K562 (cell line): ENCODE measurements around the gene RAD51D. TPM values are rescaled to one million over a fixed set of nuclear protein-coding genes. Genes with fewer than 3 reads are reported as not detected.

Experiments used
- CEBPB ChIP-seq: fragments of 450-650 bp; IDR thresholded peaks from 2 replicates; pipeline ENCODE4 v1.6.1; 2016; ENCODE audit warnings: missing genetic modification characterization, missing compliant biosample characterization
- EP300 ChIP-seq: IDR thresholded peaks from 2 replicates; pipeline ENCODE4 v1.6.1; 2012; ENCODE audit warnings: low read length, improper control_type of control experiment
- FUS ChIP-seq: fragments of 200-400 bp; formaldehyde crosslinking; optimal IDR thresholded peaks from 2 replicates; pipeline ENCODE3; 2017; ENCODE audit warnings: low read depth, low read length
- HNRNPUL1 ChIP-seq: fragments of 200-400 bp; formaldehyde crosslinking; IDR thresholded peaks from 2 replicates; pipeline ENCODE4 v1.6.1; 2017; ENCODE audit warnings: low read length
- IFI16 ChIP-seq: fragments of 250-450 bp; sonication (Bioruptor Pico); IDR thresholded peaks from 2 replicates; pipeline ENCODE4 v2.1.2; 2022; ENCODE audit warnings: mild to moderate bottlenecking, inconsistent platforms
- MAFK ChIP-seq: IDR thresholded peaks from 2 replicates; pipeline ENCODE4 v1.6.1; 2011; ENCODE audit warnings: low read length, improper control_type of control experiment
- MIER1 ChIP-seq: fragments of 450-650 bp; IDR thresholded peaks from 2 replicates; pipeline ENCODE4 v1.6.1; 2016; ENCODE audit warnings: antibody characterized with exemption, mild to moderate bottlenecking, low read depth
- NCOA4 ChIP-seq: fragments of 450-650 bp; IDR thresholded peaks from 2 replicates; pipeline ENCODE4 v1.6.1; 2018; ENCODE audit warnings: mild to moderate bottlenecking; ENCODE audit not compliant: partially characterized antibody
- NEUROD1 ChIP-seq: fragments of 150-350 bp; IDR thresholded peaks from 2 replicates; pipeline ENCODE4 v1.6.1; 2014; ENCODE audit warnings: borderline replicate concordance, low read length, low read depth; ENCODE audit not compliant: partially characterized antibody
- NFYB ChIP-seq: IDR thresholded peaks from 2 replicates; pipeline ENCODE4 v1.6.1; 2011; ENCODE audit warnings: mild to moderate bottlenecking, moderate library complexity; ENCODE audit not compliant: insufficient read length; ENCODE audit errors: extremely low read depth
- NR2C1 ChIP-seq, 2 experiments: fragments of 450-650 bp; IDR thresholded peaks; 2 replicates each; pipeline ENCODE4 v1.6.1; 2017; ENCODE audit warnings: mild to moderate bottlenecking in 2 of 2, antibody characterized with exemption in 1 of 2, inconsistent platforms in 1 of 2, missing compliant biosample characterization in 1 of 2, missing genetic modification characterization in 1 of 2
- POLR2A ChIP-seq: fragments of 450-650 bp; conservative IDR thresholded peaks from 2 replicates; pipeline ENCODE4 v1.6.1; 2016
- POLR3G ChIP-seq: IDR thresholded peaks from 2 replicates; pipeline ENCODE4 v1.6.1; 2011; ENCODE audit not compliant: insufficient read length, insufficient replicate concordance; ENCODE audit errors: extremely low read depth
- RAD21 ChIP-seq, 2 experiments: fragments of 250-450 bp in 1 of 2; fragments of 450-650 bp in 1 of 2; sonication (Bioruptor Pico) in 1 of 2; formaldehyde crosslinking in 1 of 2; IDR thresholded peaks in 1 of 2; conservative IDR thresholded peaks in 1 of 2; 2 replicates each; pipeline versions ENCODE4 v1.4.0 to v1.8.0; 2020 to 2022; ENCODE audit warnings: mild to moderate bottlenecking in 2 of 2, moderate library complexity in 1 of 2
- SMARCA5 ChIP-seq: fragments of 450-650 bp; IDR thresholded peaks from 2 replicates; pipeline ENCODE4 v1.6.1; 2016
- SREBF1 ChIP-seq: fragments of 150-350 bp; IDR thresholded peaks from 2 replicates; pipeline ENCODE4 v1.6.1; 2014; ENCODE audit warnings: antibody characterized with exemption, low read depth, low read length, borderline replicate concordance
- SRSF1 ChIP-seq: fragments of 200-400 bp; formaldehyde crosslinking; IDR thresholded peaks from 2 replicates; pipeline ENCODE4 v1.6.1; 2017; ENCODE audit warnings: mild to moderate bottlenecking, low read depth, low read length, moderate library complexity
- XRCC5 ChIP-seq: fragments of 200-400 bp; formaldehyde crosslinking; IDR thresholded peaks from 2 replicates; pipeline ENCODE4 v1.6.1; 2017; ENCODE audit warnings: low read depth, mild to moderate bottlenecking, low read length
- ZNF445 ChIP-seq: fragments of 250-450 bp; sonication (Bioruptor Pico); IDR thresholded peaks from 2 replicates; pipeline ENCODE4 v1.4.0; 2020; ENCODE audit warnings: low read depth, mild to moderate bottlenecking, moderate library complexity
- ZNF780A ChIP-seq: fragments of 250-450 bp; sonication (Bioruptor Pico); IDR thresholded peaks from 2 replicates; pipeline ENCODE4 v1.5.0; 2021; ENCODE audit warnings: mild to moderate bottlenecking
- polyA plus RNA-seq, 8 experiments: library from polyadenylated mRNA; depleted of rRNA in 4 of 8; stranded (reverse) in 5 of 8; unstranded in 3 of 8; fragments of >200 nt; fragmentation: Nextera tagmentation in 2 of 8; fragmentation: Illumina TruSeq in 1 of 8; extraction: Ambion mirVana in 2 of 8; extraction: Trizol in 1 of 8; gene quantifications; 2 replicates each; pipeline versions ENCODE4 v1.2.1 to v1.2.3, GENCODE V29; 2011 to 2014; ENCODE audit warnings: inconsistent platforms in 1 of 8, missing spikeins in 1 of 8
- total RNA-seq, 7 experiments: library from RNA; depleted of rRNA in 6 of 7; stranded (reverse); fragments of >200 nt in 6 of 7; fragmentation: Illumina TruSeq in 2 of 7; extraction: Trizol in 2 of 7; gene quantifications; 2 replicates each; pipeline versions ENCODE4 v1.2.1 to v1.2.3, GENCODE V29; 2011 to 2021; ENCODE audit warnings: low replicate concordance in 1 of 7
- TF ChIP-seq, protein P1 (sequence below): IDR thresholded peaks from 2 replicates; pipeline ENCODE4 v1.6.1; 2011; ENCODE audit not compliant: insufficient read length; ENCODE audit errors: extremely low read depth
- TF ChIP-seq, protein P2 (sequence below), 2 experiments: fragments of 450-650 bp; IDR thresholded peaks; 2 replicates each; pipeline ENCODE4 v1.6.1; 2016
- TF ChIP-seq, protein P3 (sequence below): sonication (generic); formaldehyde crosslinking; IDR thresholded peaks from 2 replicates; pipeline ENCODE4 v1.8.1; 2023; ENCODE audit warnings: mild to moderate bottlenecking, missing genetic modification reagents
- TF ChIP-seq, protein P4 (sequence below): sonication (generic); formaldehyde crosslinking; IDR thresholded peaks from 2 replicates; pipeline ENCODE4 v1.8.0; 2022; ENCODE audit warnings: mild to moderate bottlenecking, low read depth, missing genetic modification reagents

The RAD51D gene
- total and polyA plus RNA-seq, 9 of the 15 experiments (the other 6 are each of a cell fraction or from before 2014, with no cell fraction given) = 2.2 to 16.9 (median 8.7) TPM

DNA sequence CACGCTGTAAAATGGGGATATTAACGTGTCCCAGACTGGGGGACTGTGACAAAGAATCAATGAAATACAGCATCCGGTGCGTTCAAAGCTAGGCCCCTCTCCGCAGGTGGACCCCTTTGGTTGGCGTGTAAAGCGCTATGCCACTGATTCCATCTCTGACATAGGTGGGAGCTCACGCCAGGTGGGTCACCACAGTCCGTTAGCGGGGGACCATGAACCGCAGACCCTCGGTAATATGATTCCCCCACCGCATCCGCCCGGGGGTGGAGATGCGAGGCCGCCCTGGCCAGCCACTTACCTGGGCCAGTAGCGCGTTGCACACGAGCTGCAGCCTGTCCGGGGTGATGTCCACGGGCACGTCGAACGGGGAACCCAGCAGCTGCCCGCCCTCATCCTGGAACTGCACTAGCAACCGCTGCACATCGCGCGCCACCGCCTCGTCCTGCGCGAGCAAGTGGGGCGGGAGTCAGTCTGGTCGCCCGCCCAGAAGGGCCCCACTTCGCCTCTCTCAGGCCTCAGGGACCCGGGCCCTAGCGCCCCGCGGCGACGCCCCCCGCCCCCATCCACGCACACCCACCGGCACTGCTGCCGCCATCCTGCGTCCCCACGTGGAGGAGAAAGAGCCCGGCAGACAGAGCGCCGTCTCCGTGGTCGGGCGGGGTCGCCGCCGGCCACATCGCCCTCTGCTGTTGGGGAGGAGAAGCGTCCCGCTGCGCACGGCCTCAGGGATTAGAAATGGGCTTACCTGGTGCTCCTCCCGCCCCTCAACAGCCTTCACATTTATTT, 22.2 kb upstream of the RAD51D start, which contains the start of gene NLE1 (continued):
- no peak for TF ChIP-seq NR2C1 (IDR thresholded peaks at IDR 0.05)
- TF ChIP-seq NR2C1 (tag; IDR thresholded peaks at IDR 0.05) = no peak
- TF ChIP-seq NFYB = no peak
- TF ChIP-seq, protein P1, sequence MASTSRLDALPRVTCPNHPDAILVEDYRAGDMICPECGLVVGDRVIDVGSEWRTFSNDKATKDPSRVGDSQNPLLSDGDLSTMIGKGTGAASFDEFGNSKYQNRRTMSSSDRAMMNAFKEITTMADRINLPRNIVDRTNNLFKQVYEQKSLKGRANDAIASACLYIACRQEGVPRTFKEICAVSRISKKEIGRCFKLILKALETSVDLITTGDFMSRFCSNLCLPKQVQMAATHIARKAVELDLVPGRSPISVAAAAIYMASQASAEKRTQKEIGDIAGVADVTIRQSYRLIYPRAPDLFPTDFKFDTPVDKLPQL = no peak
- peak in 1 of 2 experiments; percentile 32; a peak in 2 of 4 replicates for TF ChIP-seq RAD21 (CRISPR knock-in tag; conservative IDR thresholded peaks at IDR 0.05 in 1 of 2, IDR thresholded peaks at IDR 0.05 in 1 of 2)
- TF ChIP-seq FUS = no peak
- TF ChIP-seq, protein P2, sequence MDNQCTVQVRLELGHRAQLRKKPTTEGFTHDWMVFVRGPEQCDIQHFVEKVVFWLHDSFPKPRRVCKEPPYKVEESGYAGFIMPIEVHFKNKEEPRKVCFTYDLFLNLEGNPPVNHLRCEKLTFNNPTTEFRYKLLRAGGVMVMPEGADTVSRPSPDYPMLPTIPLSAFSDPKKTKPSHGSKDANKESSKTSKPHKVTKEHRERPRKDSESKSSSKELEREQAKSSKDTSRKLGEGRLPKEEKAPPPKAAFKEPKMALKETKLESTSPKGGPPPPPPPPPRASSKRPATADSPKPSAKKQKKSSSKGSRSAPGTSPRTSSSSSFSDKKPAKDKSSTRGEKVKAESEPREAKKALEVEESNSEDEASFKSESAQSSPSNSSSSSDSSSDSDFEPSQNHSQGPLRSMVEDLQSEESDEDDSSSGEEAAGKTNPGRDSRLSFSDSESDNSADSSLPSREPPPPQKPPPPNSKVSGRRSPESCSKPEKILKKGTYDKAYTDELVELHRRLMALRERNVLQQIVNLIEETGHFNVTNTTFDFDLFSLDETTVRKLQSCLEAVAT (IDR thresholded peaks at IDR 0.05) = no peak
- TF ChIP-seq NEUROD1 = peak; percentile 74
- no peak for TF ChIP-seq IFI16 (CRISPR knock-in tag)
- TF ChIP-seq SMARCA5 = no peak
- no peak for TF ChIP-seq SRSF1
- no peak for TF ChIP-seq EP300
- peak; percentile 84 for TF ChIP-seq POLR2A
- TF ChIP-seq NCOA4 = no peak
- TF ChIP-seq MIER1 = no peak
- no peak for TF ChIP-seq SREBF1
- TF ChIP-seq, protein P3, sequence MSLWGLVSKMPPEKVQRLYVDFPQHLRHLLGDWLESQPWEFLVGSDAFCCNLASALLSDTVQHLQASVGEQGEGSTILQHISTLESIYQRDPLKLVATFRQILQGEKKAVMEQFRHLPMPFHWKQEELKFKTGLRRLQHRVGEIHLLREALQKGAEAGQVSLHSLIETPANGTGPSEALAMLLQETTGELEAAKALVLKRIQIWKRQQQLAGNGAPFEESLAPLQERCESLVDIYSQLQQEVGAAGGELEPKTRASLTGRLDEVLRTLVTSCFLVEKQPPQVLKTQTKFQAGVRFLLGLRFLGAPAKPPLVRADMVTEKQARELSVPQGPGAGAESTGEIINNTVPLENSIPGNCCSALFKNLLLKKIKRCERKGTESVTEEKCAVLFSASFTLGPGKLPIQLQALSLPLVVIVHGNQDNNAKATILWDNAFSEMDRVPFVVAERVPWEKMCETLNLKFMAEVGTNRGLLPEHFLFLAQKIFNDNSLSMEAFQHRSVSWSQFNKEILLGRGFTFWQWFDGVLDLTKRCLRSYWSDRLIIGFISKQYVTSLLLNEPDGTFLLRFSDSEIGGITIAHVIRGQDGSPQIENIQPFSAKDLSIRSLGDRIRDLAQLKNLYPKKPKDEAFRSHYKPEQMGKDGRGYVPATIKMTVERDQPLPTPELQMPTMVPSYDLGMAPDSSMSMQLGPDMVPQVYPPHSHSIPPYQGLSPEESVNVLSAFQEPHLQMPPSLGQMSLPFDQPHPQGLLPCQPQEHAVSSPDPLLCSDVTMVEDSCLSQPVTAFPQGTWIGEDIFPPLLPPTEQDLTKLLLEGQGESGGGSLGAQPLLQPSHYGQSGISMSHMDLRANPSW (CRISPR knock-in tag) = no peak
- TF ChIP-seq, protein P4, sequence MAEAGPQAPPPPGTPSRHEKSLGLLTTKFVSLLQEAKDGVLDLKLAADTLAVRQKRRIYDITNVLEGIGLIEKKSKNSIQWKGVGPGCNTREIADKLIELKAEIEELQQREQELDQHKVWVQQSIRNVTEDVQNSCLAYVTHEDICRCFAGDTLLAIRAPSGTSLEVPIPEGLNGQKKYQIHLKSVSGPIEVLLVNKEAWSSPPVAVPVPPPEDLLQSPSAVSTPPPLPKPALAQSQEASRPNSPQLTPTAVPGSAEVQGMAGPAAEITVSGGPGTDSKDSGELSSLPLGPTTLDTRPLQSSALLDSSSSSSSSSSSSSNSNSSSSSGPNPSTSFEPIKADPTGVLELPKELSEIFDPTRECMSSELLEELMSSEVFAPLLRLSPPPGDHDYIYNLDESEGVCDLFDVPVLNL (CRISPR knock-in tag) = no peak
- TF ChIP-seq POLR3G = no peak
- no peak for TF ChIP-seq ZNF445
- no peak for TF ChIP-seq ZNF780A (CRISPR knock-in tag)
- no peak for TF ChIP-seq HNRNPUL1
- TF ChIP-seq CEBPB = no peak
- no peak for TF ChIP-seq MAFK
- TF ChIP-seq XRCC5 = no peak
